Caco-2 (cell line): ENCODE data around the gene SOX18. TPM values are rescaled to one million over a fixed set of nuclear protein-coding genes. Genes with fewer than 3 reads are reported as not detected.

Experiments used
- microRNA-seq: library from miRNA; unstranded; fragments of <30 nt; microRNA quantifications from one replicate; pipeline ENCODE4 v1.2.0, GENCODE V29; 2022
- total RNA-seq: library from RNA; stranded (reverse); gene quantifications from 2 replicates; pipeline ENCODE4 v1.2.3, GENCODE V29; 2022

SOX18 gene
- total RNA-seq, 1 experiment from 2014 or later = 0.84 TPM

Small RNA genes within 50 kb of the gene (microRNA-seq; reads per million reads assigned to microRNA genes)
- 4.1 reads per million, percentile 27 among the genes with 10 or more reads in this experiment for gene MIR6813

Other genes with a start within 250 kb of the SOX18 start
- gene ZBTB46, start 218.4 kb downstream of the SOX18 start, total RNA-seq = 9.1 and 9.5 TPM in 2 replicates
- gene ABHD16B, start 188.1 kb downstream of the SOX18 start, total RNA-seq = 0.27 TPM in 1 of 2 replicates, not detected in the other
- gene TPD52L2, start 184.4 kb downstream of the SOX18 start, total RNA-seq = 286 and 293 TPM in 2 replicates
- gene DNAJC5, start 154.5 kb downstream of the SOX18 start, total RNA-seq = 117 and 124 TPM in 2 replicates
- 101 and 113 TPM in 2 replicates for gene UCKL1, start 93.2 kb downstream of the SOX18 start, total RNA-seq
- 40.0 and 47.9 TPM in 2 replicates for gene ZNF512B, start 79.7 kb downstream of the SOX18 start, total RNA-seq
- gene SAMD10, start 70.0 kb downstream of the SOX18 start, total RNA-seq = 13.4 and 13.6 TPM in 2 replicates
- 176 and 181 TPM in 2 replicates for gene PRPF6, start 68.5 kb downstream of the SOX18 start, total RNA-seq
- gene C20orf204, start 13.5 kb downstream of the SOX18 start, total RNA-seq = 3.2 and 3.3 TPM in 2 replicates
- gene TCEA2, start 13.6 kb upstream of the SOX18 start, total RNA-seq = 39.9 and 48.3 TPM in 2 replicates
- gene RGS19, start 29.9 kb upstream of the SOX18 start, total RNA-seq = 29.3 and 34.3 TPM in 2 replicates
- 0.51 and 0.59 TPM in 2 replicates for gene OPRL1, start 30.4 kb upstream of the SOX18 start, total RNA-seq
- gene LKAAEAR1, start 34.8 kb upstream of the SOX18 start, total RNA-seq = not detected in 2 replicates
- gene NPBWR2, start 57.9 kb upstream of the SOX18 start, total RNA-seq = not detected in 2 replicates
- gene MYT1, start 114.8 kb upstream of the SOX18 start, total RNA-seq = 0.25 and 0.65 TPM in 2 replicates
- 79.5 and 101 TPM in 2 replicates for gene PCMTD2, start 206.1 kb upstream of the SOX18 start, total RNA-seq